Measurements from ENCODE around the gene DCDC2B. TPM values are rescaled to one million over a fixed set of nuclear protein-coding genes. Genes with fewer than 3 reads are reported as not detected.
"Not testable (repeated sequence)": the region's sequence is repeated elsewhere in the genome, so short reads cannot be mapped to it uniquely, and the experiment has no call there.

DCDC2B gene
- not detected for total RNA-seq
- long read RNA-seq, partial matches to known transcripts, result 0 of 6 reads
- long read RNA-seq, other reads (novel, unspliced or antisense), result 6 of 6 reads

- peak; percentile 1 for ATAC-seq
- DNase-seq, result no peak
- H3K27ac ChIP-seq, result no peak within 1 kb of the TSS
Observed at GRCh38 chr1:32208891-32209328, at the start of gene DCDC2B. Gene DCDC2B, plus strand, starts transcription at chr1:32209089. Its CDS starts 5 bp downstream, at chr1:32209094.

GRCh38 chr1:32159189-32159588 is 49.7 kb upstream of the DCDC2B start:
- Histone ChIP-seq H3K4me3 (no peak overlapping the region), H3K27ac (no peak overlapping the region), H3K27me3 (no peaks in the 10 kb centered on the region), H3K9me3 (no peaks in the 10 kb centered on the region), H3K36me3 (peaks cover 96% of the 10 kb centered on the region), H3K4me1 (no peaks in the 10 kb centered on the region)
- intact Hi-C loops (cut with DNase I), result no loop called here
- ATAC-seq (no peak), DNase-seq (no peak)
- no peak for TF ChIP-seq CTCF (IDR thresholded peaks at IDR 0.05)

More at GRCh38 chr1:32208891-32209328, at the start of gene DCDC2B:
- Histone ChIP-seq H3K27me3 (no peaks in the 10 kb centered on the region), H3K4me3 (no peak within 1 kb of the TSS), H3K9me3 (no peaks in the 10 kb centered on the region), H3K36me3 (no peaks in the 10 kb centered on the region), H3K4me1 (peaks cover 11% of the 10 kb centered on the region)
- intact Hi-C loops (cut with DNase I), result no loop called here
- no peak for TF ChIP-seq CTCF (IDR thresholded peaks at IDR 0.05)

GRCh38 chr1:32163405-32163804 is 45.5 kb upstream of the DCDC2B start:
- H3K4me3 ChIP-seq, result no peak overlapping the region
- DNase-seq (no peak), ATAC-seq (no peak)
- no peak overlapping the region for H3K27ac ChIP-seq
- no peaks in the 10 kb centered on the region for H3K4me1 ChIP-seq
- H3K36me3 ChIP-seq, result peaks cover 95% of the 10 kb centered on the region
- H3K9me3 ChIP-seq, result no peaks in the 10 kb centered on the region
- no peak for TF ChIP-seq CTCF (IDR thresholded peaks at IDR 0.05)
- no peaks in the 10 kb centered on the region for H3K27me3 ChIP-seq
- intact Hi-C loops (cut with DNase I), result no loop called here

GRCh38 chr1:32165633-32166032 is 43.3 kb upstream of the DCDC2B start:
- DNase-seq; H3K4me1 ChIP-seq; H3K9me3 ChIP-seq; H3K27me3 ChIP-seq; intact Hi-C loops (cut with DNase I); ATAC-seq; H3K4me3 ChIP-seq; H3K27ac ChIP-seq: not testable (repeated sequence)
- peaks cover 94% of the 10 kb centered on the region for H3K36me3 ChIP-seq

- Histone ChIP-seq H3K9me3 (no peaks in the 10 kb centered on the region), H3K36me3 (peaks cover 75% of the 10 kb centered on the region), H3K27ac (no peak overlapping the region), H3K27me3 (no peaks in the 10 kb centered on the region), H3K4me1 (no peaks in the 10 kb centered on the region), H3K4me3 (no peak overlapping the region)
- DNase-seq (no peak), ATAC-seq (peak; percentile 28)
- no peak for TF ChIP-seq CTCF (IDR thresholded peaks at IDR 0.05)
- intact Hi-C loops (cut with DNase I), result no loop called here
Observed at GRCh38 chr1:32170991-32171390, 37.9 kb upstream of the DCDC2B start.

- H3K36me3 ChIP-seq, result peaks cover 58% of the 10 kb centered on the region
- ATAC-seq, result no peak
- DNase-seq, result no peak
Observed at GRCh38 chr1:32172621-32173245, 36.2 kb upstream of the DCDC2B start.

More at GRCh38 chr1:32172621-32173245, 36.2 kb upstream of the DCDC2B start:
- Histone ChIP-seq H3K4me3 (no peak overlapping the region), H3K27me3 (no peaks in the 10 kb centered on the region), H3K27ac (no peak overlapping the region), H3K4me1 (no peaks in the 10 kb centered on the region), H3K9me3 (no peaks in the 10 kb centered on the region)
- no peak for TF ChIP-seq CTCF (IDR thresholded peaks at IDR 0.05)
- intact Hi-C loops (cut with DNase I), result no loop called here
